ENCODE measurements around the gene TVP23B.
"Not testable (repeated sequence)": the region's sequence is repeated elsewhere in the genome, so short reads cannot be mapped to it uniquely, and the experiment has no call there.

Gene TVP23B

DNA sequence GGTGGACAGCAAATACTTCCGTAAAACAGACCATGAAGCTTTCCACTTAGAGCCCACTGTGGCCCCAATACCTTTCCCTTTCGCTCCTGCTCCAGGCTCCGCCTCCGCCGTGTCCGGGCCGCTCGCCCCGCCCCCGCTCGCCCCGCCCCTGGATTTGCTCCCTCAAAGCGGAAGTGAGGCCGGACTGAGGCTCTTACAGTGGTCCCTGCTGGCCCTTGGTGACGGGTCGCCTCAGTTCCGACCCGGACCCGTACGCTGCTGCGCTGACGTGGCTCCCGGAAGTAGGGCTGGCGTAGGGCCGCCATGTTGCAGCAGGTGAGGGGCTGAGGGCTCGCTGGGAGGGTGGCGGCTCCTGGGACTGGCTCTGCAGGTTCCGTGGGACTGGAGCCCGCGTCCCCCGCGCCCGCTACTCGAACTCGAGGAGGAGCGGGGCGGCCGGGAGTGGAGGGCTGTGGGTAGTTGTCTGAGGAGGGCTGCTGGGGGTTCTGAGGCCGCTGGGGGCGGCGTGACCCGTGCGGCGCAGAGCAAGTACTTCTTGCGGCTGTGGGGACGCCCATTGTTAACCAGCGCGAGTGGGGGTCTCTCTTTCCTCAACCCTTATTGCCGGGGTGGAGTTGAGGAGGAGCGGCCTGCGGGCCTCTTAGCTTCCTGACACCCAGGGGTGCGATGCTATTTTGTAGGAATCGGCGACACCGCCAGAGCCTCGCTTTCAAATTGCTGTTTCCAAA is at the start of gene TVP23B:
TSS of gene TVP23B (plus strand) at position 193 of the 728 bp plus-strand sequence. CDS start at position 304, 111 bp downstream.
- DNase-seq (ENCODE audit: low read depth in 2 of 2), result peak; percentile 94 to 95

DNA sequence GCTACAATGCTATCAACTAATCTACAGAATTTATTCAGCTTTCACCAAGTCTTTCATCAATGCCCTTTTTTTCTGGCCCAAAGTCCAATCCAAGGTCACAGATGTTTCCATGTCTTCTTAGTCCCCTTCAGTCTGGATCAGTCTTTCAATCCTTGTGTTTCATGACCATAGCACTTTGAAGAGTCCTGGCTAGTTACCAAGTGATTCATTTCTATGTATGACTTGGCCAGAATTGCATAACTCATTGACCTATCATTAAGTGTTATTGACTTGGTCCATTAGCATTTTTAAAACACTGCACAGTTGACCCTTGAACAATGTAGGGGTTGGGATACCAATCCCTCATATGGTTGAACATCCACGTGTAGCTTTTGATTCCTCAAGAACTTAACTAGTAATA is 48.5 kb upstream of the TVP23B start:
- DNase-seq (ENCODE audit: low read depth in 2 of 2), result not testable (repeated sequence)

DNA sequence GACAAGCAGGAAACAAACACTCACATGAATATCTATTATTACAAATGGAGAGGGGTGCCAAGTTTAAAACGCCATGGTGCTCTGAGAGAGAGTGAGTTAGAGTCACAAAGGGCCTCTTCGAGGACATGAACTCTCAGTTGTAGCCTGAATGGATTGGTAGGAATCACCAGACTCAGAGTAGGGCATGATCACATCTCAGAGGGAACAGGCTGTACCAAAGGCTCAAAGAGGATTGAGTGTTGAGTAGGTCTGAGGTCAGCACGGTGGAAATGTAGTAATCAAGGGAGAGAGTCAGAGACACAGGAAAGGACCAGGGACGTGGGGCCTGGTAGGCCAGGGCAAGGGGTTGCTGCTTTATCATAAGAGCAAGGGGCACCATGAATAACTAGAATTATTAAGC is 47.6 kb upstream of the TVP23B start:
- DNase-seq (ENCODE audit: low read depth in 2 of 2), result not testable (repeated sequence)

DNA sequence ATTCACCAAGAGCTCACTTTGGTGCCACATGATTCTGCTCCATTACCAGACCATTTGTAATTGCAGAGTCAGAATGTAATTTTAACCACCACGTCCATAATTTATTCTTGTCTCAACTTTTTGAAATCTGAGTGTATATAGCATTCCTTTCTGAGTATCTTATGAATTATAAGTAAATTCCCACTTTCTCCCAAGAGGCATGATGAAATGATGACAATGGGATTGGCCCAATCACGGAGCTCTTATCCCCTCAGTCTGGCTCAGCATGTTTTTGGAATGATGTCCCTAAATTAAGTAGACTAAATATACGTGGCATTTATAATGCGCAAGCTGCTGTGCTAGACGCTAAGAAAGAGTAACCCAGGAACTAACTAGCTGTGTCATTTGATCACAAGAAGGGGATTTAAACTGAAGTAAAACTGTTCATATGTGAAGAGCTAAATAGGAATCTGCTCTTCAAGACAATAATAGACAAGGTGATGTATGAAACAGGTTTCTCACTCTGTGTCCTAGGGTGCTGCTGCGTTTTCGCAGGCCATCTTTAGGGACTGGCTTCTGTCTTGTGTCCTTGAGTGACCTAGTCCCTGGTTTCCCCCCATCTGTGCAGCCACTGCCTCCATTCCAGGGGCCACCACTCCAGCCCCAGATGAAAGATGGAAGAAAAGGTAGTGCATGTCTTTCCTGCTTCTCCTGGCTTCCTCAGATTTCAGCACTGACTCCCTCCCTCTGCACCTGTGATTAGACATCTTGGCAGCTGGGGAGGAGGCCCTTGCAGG is 41.2 kb upstream of the TVP23B start:
- DNase-seq (ENCODE audit: low read depth in 2 of 2), result not testable (repeated sequence)

DNA sequence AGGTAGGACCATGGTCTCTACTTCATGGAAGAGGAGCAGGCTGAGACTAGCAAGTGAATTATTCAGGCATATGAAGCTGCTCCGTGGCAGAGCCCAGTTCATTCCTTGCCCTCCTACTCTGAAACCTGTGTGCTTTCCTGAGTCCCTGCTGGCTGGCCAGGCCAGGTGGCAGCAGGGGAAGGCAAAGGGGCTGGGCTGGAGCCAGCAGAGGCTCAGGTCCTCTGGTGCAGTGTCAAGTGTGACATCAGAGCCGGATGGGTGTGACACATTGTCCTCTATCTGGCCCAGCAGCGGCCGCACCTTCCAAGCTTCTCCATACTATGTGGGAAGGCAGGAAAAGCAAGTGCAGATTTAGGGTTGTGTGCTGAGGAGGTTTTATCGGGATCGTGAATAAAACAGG is 39.8 kb upstream of the TVP23B start:
- not testable (repeated sequence) for DNase-seq (ENCODE audit: low read depth in 2 of 2)

DNA sequence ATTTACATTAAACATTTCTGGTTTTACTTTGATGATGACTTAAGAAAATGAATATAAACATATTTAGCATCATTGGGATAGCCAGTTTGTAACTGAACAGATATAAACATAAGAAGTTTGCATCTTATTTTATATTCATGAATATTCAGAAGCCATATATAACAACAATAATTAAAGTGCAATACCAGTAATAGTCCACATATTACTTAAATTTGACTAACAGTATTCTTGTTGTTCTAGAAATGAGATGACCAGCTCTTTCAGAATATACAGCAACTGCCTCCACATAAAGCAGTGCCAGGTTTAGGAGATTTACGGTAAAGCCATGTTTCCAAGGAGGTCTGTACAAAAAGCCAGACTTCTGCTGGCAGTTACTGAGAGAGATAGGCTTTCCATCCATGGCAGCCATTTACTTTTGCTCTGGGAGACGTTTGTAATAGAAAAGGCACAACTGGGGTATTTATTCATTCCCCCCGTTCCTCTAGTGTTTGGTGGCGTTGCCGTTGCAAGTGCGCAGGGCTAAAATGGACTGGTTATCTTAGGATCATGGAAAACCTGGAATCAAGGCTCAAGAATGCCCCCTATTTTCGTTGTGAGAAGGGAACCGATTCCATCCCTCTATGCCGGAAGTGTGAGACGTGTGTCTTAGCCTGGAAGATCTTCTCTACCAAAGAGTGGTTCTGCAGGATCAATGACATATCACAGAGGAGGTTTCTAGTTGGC is 37.1 kb upstream of the TVP23B start, which contains the start of gene FBXW10:
TSS of gene FBXW10 (plus strand) at position 356 of the 723 bp plus-strand sequence. CDS start at position 547, 191 bp downstream.
- not testable (repeated sequence) for DNase-seq (ENCODE audit: low read depth in 2 of 2)

GRCh38 chr17:18744726-18745125 is 36.3 kb upstream of the TVP23B start:
- not testable (repeated sequence) for DNase-seq (ENCODE audit: low read depth in 2 of 2)

GRCh38 chr17:18746551-18746950 is 34.4 kb upstream of the TVP23B start:
- not testable (repeated sequence) for DNase-seq (ENCODE audit: low read depth in 2 of 2)

DNA sequence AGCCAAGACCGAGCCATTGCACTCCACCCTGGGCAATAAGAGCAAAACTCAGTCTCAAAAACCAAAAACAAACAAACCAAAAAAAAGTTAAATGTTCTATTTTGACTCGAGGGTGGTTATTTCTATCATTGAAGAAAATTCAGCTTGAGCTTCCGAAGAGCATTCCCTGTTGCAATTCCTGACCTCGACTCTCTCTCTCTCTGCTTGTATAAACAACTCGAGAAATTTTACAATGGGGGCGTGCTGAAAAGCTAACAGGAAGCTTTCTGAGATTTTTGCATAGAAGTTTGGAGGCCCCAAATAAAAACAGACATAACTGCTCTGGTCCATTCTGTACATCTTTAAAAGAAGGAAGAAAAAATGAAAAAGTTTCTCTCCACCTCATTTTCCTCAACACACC is 33.5 kb upstream of the TVP23B start:
- DNase-seq (ENCODE audit: low read depth in 2 of 2), result not testable (repeated sequence)

DNA sequence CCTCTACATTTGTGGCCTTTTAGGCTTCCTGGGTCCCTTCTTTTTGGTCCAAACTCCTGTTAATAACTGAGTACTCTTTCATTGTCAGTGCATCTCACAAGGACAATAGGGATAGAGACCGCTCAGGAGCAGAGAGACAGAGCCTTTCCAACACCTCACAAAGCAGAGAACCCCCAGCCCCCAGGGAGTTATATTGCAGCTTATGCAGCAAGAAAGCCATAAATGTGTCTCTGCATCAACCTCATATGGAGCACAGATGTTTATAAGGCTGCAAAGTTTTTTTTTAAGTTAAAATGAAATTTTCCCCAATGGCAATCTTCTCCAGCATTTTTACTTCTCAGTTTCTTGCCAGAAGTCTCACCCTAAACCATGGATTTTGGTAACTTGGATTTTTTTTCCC is 30.7 kb upstream of the TVP23B start:
- DNase-seq (ENCODE audit: low read depth in 2 of 2), result not testable (repeated sequence)

GRCh38 chr17:18753829-18754409 is 27.1 kb upstream of the TVP23B start:
- DNase-seq (ENCODE audit: low read depth in 2 of 2), result not testable (repeated sequence)

DNA sequence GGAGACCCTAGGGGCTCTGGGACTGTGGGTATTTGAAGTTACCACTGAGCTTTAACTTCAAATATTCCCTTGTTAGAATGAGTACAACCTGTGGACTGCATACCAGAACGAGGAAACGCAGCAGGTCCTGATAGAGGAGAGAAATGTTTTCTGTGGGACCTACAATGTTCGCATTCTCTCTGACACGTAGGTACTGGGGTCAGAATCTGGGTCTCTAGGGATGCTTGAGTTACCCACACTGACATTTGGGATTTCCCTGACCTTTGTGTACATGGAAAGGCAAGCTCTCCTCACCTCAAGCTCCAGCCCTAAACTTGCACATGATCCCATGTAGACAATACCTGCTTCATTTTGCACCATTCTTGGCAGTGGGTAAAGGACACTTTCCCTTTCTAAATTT is 25.0 kb upstream of the TVP23B start:
- DNase-seq (ENCODE audit: low read depth in 2 of 2), result not testable (repeated sequence)

- DNase-seq (ENCODE audit: low read depth in 2 of 2), result not testable (repeated sequence)
Measured at GRCh38 chr17:18757368-18758044, 23.5 kb upstream of the TVP23B start.

DNA sequence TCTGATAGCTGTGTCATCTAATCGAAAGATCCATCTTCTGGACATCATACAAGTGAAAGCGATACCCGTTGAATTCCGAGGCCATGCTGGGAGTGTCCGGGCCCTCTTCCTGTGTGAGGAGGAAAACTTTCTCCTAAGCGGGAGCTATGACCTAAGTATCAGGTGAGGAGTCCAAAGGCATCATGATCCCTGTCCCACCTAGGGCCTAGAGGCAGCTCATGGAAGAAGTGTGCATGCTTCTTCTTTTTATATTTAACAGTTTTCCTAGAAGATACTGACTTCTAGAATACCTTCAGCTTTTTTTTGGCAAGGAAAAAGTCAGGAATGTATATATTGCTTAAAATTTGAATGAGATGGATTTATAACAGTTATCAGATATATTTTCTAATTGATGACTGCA is 22.6 kb upstream of the TVP23B start:
- not testable (repeated sequence) for DNase-seq (ENCODE audit: low read depth in 2 of 2)

DNA sequence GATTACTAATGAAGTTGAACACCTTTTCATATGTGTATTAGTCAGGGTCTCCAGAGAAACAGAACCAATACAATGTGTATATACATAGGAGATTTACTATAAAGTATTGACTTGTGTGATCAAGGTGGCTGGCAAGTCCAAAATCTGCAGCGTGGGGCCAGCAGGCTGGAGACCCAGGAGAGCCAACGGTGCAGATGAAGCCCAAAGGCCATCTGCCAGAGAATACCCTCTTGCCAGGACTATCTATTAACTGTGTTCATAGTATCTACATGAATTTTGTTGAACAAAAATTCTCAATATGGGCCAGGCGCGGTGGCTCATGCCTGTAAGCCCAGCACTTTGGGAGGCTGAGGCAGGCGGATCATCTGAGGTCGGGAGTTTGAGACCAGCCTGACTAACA is 20.8 kb upstream of the TVP23B start:
- DNase-seq (ENCODE audit: low read depth in 2 of 2), result not testable (repeated sequence)

DNA sequence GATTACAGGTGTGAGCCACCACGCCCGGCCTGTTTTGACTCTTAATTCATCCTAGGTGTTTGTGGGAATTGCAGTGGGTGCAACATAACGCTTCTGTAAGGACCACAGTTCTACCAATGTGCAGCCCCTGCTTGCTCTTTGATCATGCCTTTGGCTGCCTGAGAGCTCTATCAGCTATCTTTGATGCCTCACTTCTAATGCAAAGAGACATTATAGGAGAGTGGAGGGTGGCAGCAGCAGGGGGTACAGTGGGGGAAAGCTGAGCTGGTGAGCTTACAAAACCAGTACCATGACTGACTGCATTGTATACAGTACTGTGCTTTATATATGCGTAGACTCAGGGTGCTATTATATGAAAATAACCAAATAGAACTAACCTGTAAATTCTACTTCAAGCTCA is 10.4 kb upstream of the TVP23B start:
- DNase-seq (ENCODE audit: low read depth in 2 of 2), result not testable (repeated sequence)

GRCh38 chr17:18771066-18771465 is 9.9 kb upstream of the TVP23B start:
- not testable (repeated sequence) for DNase-seq (ENCODE audit: low read depth in 2 of 2)

GRCh38 chr17:18772471-18772870 is 8.5 kb upstream of the TVP23B start:
- DNase-seq (ENCODE audit: low read depth in 2 of 2), result no peak

GRCh38 chr17:18781805-18782204 is 822 bp downstream of the TVP23B start:
- DNase-seq (ENCODE audit: low read depth in 2 of 2), result not testable (repeated sequence)

GRCh38 chr17:18785933-18786332 is 5.0 kb downstream of the TVP23B start:
- not testable (repeated sequence) for DNase-seq (ENCODE audit: low read depth in 2 of 2)

- not testable (repeated sequence) for DNase-seq (ENCODE audit: low read depth in 2 of 2)
Measured at GRCh38 chr17:18786890-18787289, 5.9 kb downstream of the TVP23B start.
